ENCODE results near the gene PGAM2.

The PGAM2 gene

GRCh38 chr7:44104860-44105771 is 39.7 kb upstream of the PGAM2 start:
- DNase-seq, result peak in 27 of 42 donors; percentile 24 to 80 (median 64)
- intact Hi-C loops (cut with DNase I), result no loop called here

GRCh38 chr7:44103923-44104859 is 38.8 kb upstream of the PGAM2 start, which contains the start of gene AEBP1:
AEBP1 (plus strand) TSS chr7:44104345; CDS start chr7:44104666, 321 bp downstream.
- intact Hi-C loops (cut with DNase I), result no loop called here
- DNase-seq, result no peak

DNA sequence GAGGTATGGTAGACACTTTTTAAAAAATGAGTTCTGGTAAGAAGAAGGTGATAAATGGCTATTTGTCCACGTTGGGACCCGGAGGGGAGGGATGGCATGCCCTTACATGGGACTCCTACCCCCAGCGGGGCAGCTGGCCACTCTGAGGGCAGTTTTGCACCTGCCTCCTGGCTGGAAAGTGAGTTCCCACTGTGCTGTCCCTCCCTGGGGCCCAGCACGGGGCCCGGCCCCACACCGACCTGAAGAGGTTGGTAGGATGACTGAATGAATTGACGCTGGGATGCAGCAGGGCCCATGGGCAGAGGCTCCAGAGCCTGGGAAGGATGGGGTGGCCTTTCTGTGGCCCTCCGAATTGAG is 38.2 kb upstream of the PGAM2 start:
- DNase-seq, result no peak
- intact Hi-C loops (cut with DNase I), result no loop called here

DNA sequence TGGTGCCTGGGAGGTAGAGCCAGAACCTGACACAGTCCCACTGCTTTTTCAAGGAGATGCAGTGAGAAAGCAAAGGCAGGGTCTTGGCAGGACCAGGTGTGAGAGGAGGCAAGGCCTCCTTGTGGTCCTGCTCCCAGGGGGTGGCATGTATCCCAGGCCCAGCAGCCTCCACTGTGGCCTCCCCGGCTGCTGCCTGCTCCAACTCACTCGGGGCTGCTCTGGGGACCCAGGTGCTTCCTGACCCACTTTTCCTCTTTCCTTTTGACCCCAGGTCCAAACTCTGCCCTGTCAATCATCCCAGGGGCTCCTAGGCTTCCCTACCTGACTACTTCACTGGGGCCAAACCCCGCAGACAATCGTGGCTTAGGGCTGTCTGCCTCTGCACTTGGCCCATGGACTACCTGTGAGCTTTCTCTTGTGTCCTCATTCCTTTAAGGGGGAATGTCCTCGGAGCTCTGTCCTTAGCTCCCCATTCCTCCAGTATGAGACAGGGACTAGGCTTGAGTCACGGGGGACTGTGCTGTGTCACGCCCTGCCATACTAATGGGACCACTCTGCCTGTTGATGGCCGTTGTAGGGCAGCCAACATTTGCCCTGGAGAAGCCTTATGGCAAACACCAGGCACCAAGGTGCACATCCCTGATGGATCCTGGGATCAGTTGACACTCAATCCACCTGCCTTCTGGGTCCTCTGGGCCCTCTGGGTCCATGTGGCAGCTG is 37.6 kb upstream of the PGAM2 start:
- no peak for DNase-seq
- intact Hi-C loops (cut with DNase I), result no loop called here

GRCh38 chr7:44101966-44102845 is 36.8 kb upstream of the PGAM2 start:
- DNase-seq, result peak in 6 of 42 donors; percentile 43 to 72 (median 52)
- intact Hi-C loops (cut with DNase I), result no loop called here

DNA sequence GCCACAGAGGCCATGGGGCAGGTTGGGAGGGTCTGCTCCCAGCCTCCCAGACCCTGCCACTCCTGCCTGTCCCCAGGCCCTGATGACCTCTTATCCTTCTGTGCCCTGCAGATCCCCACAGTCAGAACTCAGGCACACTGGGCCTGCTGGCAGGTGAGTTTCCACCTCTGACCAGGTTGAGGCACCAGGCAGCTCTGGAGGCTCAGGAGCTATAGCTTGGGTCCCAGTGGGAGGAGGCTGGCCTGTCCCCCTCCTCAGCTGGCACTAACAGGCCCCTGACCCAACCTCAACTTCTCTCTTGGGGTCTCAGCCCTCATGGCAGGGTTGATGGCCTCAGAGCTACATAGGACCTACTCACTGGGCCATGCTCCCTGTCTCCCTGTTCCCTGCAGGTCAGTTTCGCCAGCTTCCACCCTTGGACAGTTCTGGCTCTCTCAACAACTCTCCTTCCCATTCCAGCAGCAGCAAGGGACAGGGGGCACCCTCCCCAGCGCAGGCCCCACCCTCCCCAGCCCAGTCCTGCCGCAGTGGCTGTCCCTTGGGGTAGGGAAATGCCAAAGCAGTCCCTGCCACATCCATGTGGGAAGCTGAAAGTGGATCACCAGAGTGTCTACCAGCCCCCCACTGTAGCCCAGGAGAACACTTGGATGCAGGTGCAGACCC is 36.1 kb upstream of the PGAM2 start:
- DNase-seq, result no peak

GRCh38 chr7:44100458-44101302 is 35.3 kb upstream of the PGAM2 start:
- intact Hi-C loops (cut with DNase I), result no loop called here
- DNase-seq, result peak in 21 of 42 donors; percentile 23 to 85 (median 60)

More for the DNA sequence above, 36.1 kb upstream of the PGAM2 start:
- intact Hi-C loops (cut with DNase I), result no loop called here

DNA sequence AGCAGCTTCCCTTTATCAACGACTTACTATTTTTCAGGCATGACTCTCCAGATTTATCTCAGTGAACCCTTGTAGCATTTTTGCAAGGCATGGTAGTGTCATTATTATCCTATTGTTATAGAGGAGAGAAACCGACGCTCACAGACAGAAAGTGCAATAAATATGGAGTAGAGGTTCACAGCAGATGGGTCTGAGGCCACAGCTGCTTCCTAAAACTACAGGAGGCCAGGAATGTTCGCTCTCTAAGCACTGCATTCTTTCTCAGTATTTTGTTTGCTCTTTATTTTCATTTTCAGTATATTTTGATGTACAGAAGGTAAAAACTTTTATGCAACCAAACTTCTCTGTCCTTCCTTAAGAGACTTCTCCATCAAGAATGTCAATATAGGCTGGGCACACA is 34.3 kb upstream of the PGAM2 start:
- intact Hi-C loops (cut with DNase I), result no loop called here
- no peak for DNase-seq

- intact Hi-C loops (cut with DNase I), result no loop called here
- no peak for DNase-seq
These were observed 33.0 kb upstream of the PGAM2 start for GRCh38 chr7:44098092-44099068.

DNA sequence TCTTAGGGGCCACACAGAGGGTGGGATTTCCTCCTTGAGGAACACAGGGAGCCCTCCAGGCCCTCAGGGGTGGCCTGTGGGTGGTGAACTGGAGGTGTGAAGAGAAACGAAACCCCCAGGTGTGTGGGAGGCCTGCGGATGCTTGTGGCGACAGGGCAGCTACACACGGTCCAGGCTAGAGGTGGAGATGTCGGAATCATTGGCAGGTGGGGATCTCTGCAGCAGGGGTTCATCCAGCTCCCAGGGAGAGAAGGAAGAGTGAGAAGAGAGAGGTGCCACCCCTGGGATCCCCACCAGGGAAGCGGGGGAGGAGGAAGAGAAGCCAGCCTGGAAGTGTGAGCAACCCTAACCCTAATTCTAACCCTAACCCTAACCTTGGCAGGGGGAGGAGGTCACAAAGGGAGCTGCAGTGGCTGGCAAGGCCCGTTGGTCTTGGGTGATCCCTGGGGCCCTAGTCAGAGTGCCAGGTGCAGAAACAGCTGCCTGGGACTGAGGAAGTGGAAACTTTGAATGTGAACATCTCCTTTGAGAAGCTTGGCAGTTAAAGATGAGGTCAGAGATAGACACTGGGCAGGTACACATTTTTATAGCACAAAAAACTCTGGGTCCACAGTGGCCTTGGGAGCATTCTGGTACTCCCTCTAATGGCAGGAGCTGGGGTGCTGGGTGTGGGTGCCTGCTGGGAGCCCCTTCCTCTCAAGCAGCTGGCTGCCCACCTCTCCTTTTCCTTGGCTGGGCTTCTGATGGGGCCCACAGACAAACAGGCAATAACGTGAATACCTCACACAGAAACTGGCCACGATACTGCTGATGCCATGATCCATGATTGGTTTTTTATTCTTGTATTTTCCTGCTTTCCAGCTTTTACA is 31.9 kb upstream of the PGAM2 start:
- intact Hi-C loops (cut with DNase I), result no loop called here
- DNase-seq, result no peak

DNA sequence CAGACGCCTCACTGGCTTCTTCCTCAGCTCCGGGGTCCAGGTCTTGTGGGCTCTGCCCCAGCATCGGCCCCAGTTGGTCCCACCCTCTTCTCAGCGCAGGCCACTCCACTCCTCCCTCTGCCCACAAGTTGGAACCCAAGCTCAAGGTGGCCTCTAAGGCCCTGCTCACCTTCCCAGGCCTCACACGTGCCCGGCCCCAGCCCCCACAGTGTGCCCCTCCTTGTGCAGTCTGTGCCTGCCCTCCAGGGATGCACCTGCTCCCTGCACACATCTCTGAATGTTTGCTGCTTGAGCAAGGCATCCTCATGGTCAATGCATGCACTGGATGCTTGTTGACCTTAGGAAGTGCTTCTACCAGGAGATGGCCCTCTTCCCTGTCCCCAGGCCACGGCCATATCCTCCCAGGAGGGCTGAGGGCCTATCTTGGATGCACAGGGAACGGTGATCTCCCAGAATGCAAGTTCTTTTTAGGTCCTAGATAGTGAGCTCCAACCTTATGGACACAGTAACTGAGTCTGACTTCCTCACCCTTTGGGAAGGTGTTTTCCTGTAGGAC is 31.0 kb upstream of the PGAM2 start:
- intact Hi-C loops (cut with DNase I), result no loop called here
- no peak for DNase-seq

DNA sequence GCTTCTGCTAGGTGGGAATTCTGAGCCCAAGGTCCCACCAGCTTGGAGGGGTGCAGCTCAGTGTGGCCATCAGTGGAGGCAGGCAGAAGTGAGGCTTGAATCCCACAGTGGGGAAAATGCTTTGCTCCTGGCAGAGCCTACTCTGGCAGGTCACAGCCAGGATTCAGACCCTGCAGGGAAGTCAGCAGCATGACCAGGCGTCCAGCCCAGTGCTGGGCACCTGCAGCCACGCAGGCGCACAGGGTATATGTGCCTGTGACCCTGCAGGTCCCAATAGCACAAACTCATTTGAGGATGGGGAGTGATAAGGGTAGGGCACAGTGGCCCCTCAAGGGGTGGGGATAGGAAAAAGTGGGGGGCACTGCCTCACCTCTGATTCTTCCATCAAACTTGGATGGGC is 30.4 kb upstream of the PGAM2 start:
- intact Hi-C loops (cut with DNase I), result no loop called here

GRCh38 chr7:44094883-44095592 is 29.7 kb upstream of the PGAM2 start:
- intact Hi-C loops (cut with DNase I), result no loop called here
- no peak for DNase-seq

More for the DNA sequence above, 30.4 kb upstream of the PGAM2 start:
- DNase-seq, result no peak

DNA sequence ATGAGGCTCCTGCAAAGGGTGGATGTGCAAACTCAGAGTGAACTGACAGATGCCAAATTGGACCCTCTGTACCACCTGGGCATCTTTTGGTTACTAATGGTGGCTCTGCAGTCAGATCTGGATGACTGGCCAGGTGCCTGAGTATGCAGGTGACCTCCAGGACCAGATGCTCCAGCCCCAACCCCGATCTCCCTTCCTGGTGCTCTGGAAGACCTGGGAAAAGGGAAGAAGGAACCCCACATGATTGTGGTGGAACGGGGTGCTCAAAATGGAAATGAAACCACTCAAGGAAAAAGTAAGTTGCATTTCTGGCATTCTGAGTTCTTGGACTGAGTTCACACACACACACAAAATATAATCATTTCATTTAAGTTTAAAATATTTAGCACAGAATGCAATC is 29.0 kb upstream of the PGAM2 start:
- intact Hi-C loops (cut with DNase I), result no loop called here
- DNase-seq, result no peak
